Hepatocyte (in vitro differentiated cells): Measurements from ENCODE around the gene PACRG. TPM values are rescaled to one million over a fixed set of nuclear protein-coding genes. Genes with fewer than 3 reads are reported as not detected.

Experiments
- DNase-seq: peaks from one replicate; pipeline ENCODE4 v3.0.0-alpha.2; 2016; ENCODE audit warnings: low spot score
- H2AFZ ChIP-seq: fragments of 200-600 bp; sonication (generic); 2 replicates; pipeline ENCODE4 v1.6.0; 2016; ENCODE audit warnings: antibody characterized with exemption, mild to moderate bottlenecking
- H3K27ac ChIP-seq: fragments of 200-600 bp; sonication (generic); 2 replicates; pipeline ENCODE4 v1.5.1; 2016; ENCODE audit warnings: mild to moderate bottlenecking
- H3K27me3 ChIP-seq: fragments of 200-600 bp; sonication (generic); 2 replicates; pipeline ENCODE4 v1.6.1; 2016
- H3K36me3 ChIP-seq: fragments of 200-600 bp; sonication (generic); replicated peaks from 2 replicates; pipeline ENCODE4 v1.5.1; 2016; ENCODE audit warnings: low read depth; ENCODE audit not compliant: insufficient read depth
- H3K4me1 ChIP-seq: fragments of 200-600 bp; sonication (generic); 2 replicates; pipeline ENCODE4 v1.5.1; 2016; ENCODE audit warnings: mild to moderate bottlenecking, moderate library complexity; ENCODE audit not compliant: insufficient read depth
- H3K4me2 ChIP-seq: fragments of 200-600 bp; sonication (generic); 2 replicates; pipeline ENCODE4 v1.6.0; 2016
- H3K4me3 ChIP-seq: fragments of 200-600 bp; sonication (generic); 2 replicates; pipeline ENCODE4 v1.5.1; 2016; ENCODE audit warnings: mild to moderate bottlenecking
- H3K79me2 ChIP-seq: fragments of 200-600 bp; sonication (generic); 2 replicates; pipeline ENCODE4 v1.6.0; 2017; ENCODE audit warnings: mild to moderate bottlenecking
- H3K9me2 ChIP-seq: fragments of 200-600 bp; sonication (generic); replicated peaks from 2 replicates; pipeline ENCODE4 v1.6.0; 2017; ENCODE audit warnings: mild to moderate bottlenecking; ENCODE audit not compliant: insufficient read depth
- H3K9me3 ChIP-seq: fragments of 200-600 bp; sonication (generic); 2 replicates; pipeline ENCODE4 v1.5.1; 2016; ENCODE audit warnings: low read depth, mild to moderate bottlenecking
- H4K20me1 ChIP-seq: fragments of 200-600 bp; sonication (generic); 2 replicates; pipeline ENCODE4 v1.6.0; 2016; ENCODE audit warnings: mild to moderate bottlenecking; ENCODE audit not compliant: insufficient read depth, poor library complexity, severe bottlenecking
- CTCF ChIP-seq: fragments of 200-600 bp; sonication (generic); IDR thresholded peaks from 2 replicates; pipeline ENCODE4 v1.5.1; 2016; ENCODE audit warnings: antibody characterized with exemption, mild to moderate bottlenecking; ENCODE audit not compliant: poor library complexity
- EZH2 ChIP-seq: fragments of 200-600 bp; sonication (generic); IDR thresholded peaks from 2 replicates; pipeline ENCODE4 v1.6.1; 2016; ENCODE audit warnings: antibody characterized with exemption, mild to moderate bottlenecking, borderline replicate concordance
- EZH2phosphoT487 ChIP-seq: fragments of 200-600 bp; sonication (generic); IDR thresholded peaks from one replicate; pipeline ENCODE4 v1.6.1; 2018; ENCODE audit warnings: antibody characterized with exemption, mild to moderate bottlenecking, low read depth, moderate library complexity; ENCODE audit not compliant: unreplicated experiment, severe bottlenecking
- WGBS: methylation state at CpG from one replicate; pipeline ENCODE4 v1.1.6; 2016; ENCODE audit warnings: low lambda C conversion rate; ENCODE audit errors: missing lambda C conversion rate; 5-methylcytosine and 5-hydroxymethylcytosine counted together
- polyA plus RNA-seq: library from polyadenylated mRNA; unstranded; fragments of >200 nt; fragmentation: Nextera tagmentation; extraction: Ambion mirVana; gene quantifications from 2 replicates; pipeline ENCODE4 v1.2.1, GENCODE V29; 2016
- total RNA-seq: library from RNA; depleted of rRNA; stranded (reverse); fragments of >200 nt; gene quantifications from 2 replicates; pipeline ENCODE4 v1.2.3, GENCODE V29; 2014

The PACRG gene
- total and polyA plus RNA-seq, 2 experiments from 2014 or later = 0.91 to 2.6 TPM

DNA sequence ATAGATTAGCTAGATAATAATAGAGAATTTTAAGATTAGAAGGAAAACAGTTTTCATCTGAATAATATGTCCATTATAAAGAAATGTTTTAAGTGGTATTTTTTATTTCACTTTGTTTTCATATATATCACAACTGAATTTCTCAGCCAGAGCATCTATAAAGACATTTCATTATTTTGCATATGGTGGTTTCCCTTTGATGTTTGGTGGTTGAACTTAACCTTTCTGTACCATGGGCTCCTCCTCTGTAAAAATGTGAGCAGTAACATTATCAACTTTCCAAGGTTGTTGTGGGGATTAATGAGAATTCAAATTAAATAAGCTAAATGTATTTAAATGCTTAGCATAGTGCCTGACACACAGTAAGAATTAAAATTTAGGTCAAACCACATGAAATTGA, 567.0 kb downstream of the PACRG start:
- H3K9me3 ChIP-seq = no peaks in the 10 kb centered on the region
- H3K4me1 ChIP-seq = no peaks in the 10 kb centered on the region
- no peaks in the 10 kb centered on the region for H3K79me2 ChIP-seq
- H3K4me3 ChIP-seq = no peak overlapping the region
- no peak overlapping the region for H3K4me2 ChIP-seq
- no peak overlapping the region for H3K27ac ChIP-seq
- no peaks in the 10 kb centered on the region for H4K20me1 ChIP-seq
- DNase-seq = no peak
- no peaks in the 10 kb centered on the region for H3K36me3 ChIP-seq
- H3K27me3 ChIP-seq = no peaks in the 10 kb centered on the region
- no peaks in the 10 kb centered on the region for H3K9me2 ChIP-seq
- no peak for TF ChIP-seq EZH2phosphoT487
- no peak for TF ChIP-seq CTCF
- no peak for TF ChIP-seq EZH2
- H2AFZ ChIP-seq = no peak overlapping the region

- DNase-seq = no peak
- H3K27me3 ChIP-seq = no peaks in the 10 kb centered on the region
- H3K4me2 ChIP-seq = no peak overlapping the region
Observed at GRCh38 chr6:163296835-163297519, 569.2 kb downstream of the PACRG start.

GRCh38 chr6:163298079-163298830, 570.5 kb downstream of the PACRG start:
- no peaks in the 10 kb centered on the region for H4K20me1 ChIP-seq
- H3K27me3 ChIP-seq = no peaks in the 10 kb centered on the region
- DNase-seq = no peak
- H3K27ac ChIP-seq = no peak overlapping the region
- no peaks in the 10 kb centered on the region for H3K36me3 ChIP-seq
- no peak overlapping the region for H3K4me3 ChIP-seq
- no peak overlapping the region for H2AFZ ChIP-seq
- 74% methylated on average over 5 of the region's 5 CpGs for WGBS
- no peak overlapping the region for H3K4me2 ChIP-seq
- H3K79me2 ChIP-seq = no peaks in the 10 kb centered on the region
- no peak for TF ChIP-seq EZH2phosphoT487
- TF ChIP-seq EZH2 = no peak
- TF ChIP-seq CTCF = no peak
- no peaks in the 10 kb centered on the region for H3K4me1 ChIP-seq
- H3K9me3 ChIP-seq = no peaks in the 10 kb centered on the region
- H3K9me2 ChIP-seq = no peaks in the 10 kb centered on the region

More at GRCh38 chr6:163296835-163297519, 569.2 kb downstream of the PACRG start:
- H2AFZ ChIP-seq = no peak overlapping the region
- H3K27ac ChIP-seq = no peak overlapping the region
- no peaks in the 10 kb centered on the region for H3K9me2 ChIP-seq
- H3K9me3 ChIP-seq = no peaks in the 10 kb centered on the region
- no peaks in the 10 kb centered on the region for H3K36me3 ChIP-seq
- H4K20me1 ChIP-seq = no peaks in the 10 kb centered on the region
- no peaks in the 10 kb centered on the region for H3K4me1 ChIP-seq
- no peak overlapping the region for H3K4me3 ChIP-seq
- WGBS = 60% methylated on average over 6 of the region's 6 CpGs
- TF ChIP-seq CTCF (no peak), EZH2phosphoT487 (no peak), EZH2 (no peak)
- no peaks in the 10 kb centered on the region for H3K79me2 ChIP-seq
